GM13977 (cell line): ENCODE data around the gene ARL16.
A peak's percentile ranks its signal among the peaks of the same experiment; 100 is the strongest.

Source experiments
- DNase-seq: peaks from one replicate; pipeline ENCODE4 v3.0.0; 2012; ENCODE audit warnings: low spot score
- CTCF ChIP-seq: IDR thresholded peaks from 2 replicates; pipeline ENCODE4 v1.5.1; 2012; ENCODE audit warnings: mild to moderate bottlenecking, control low read depth; ENCODE audit not compliant: insufficient read depth; ENCODE audit errors: extremely low read depth, missing control alignments
- in situ Hi-C: fragments of 300-500 bp; cut with MboI; formaldehyde crosslinking; loops from one replicate; pipeline ENCODE4 v1.12.0; 2022; ENCODE audit warnings: low sequenced_read_pairs, low pct_unique_long_range_greater_than_20kb, mixed read lengths, inconsistent platforms; ENCODE audit not compliant: unreplicated experiment

ARL16 gene

GRCh38 chr17:81701288-81702071 is 17.9 kb upstream of the ARL16 start:
- TF ChIP-seq CTCF, result peak; percentile 30
- DNase-seq, result no peak
- in situ Hi-C loops, result no loop called here

- TF ChIP-seq CTCF, result no peak
- DNase-seq, result no peak
- in situ Hi-C loops, result no loop called here
Observed at GRCh38 chr17:81700353-81701287, 17.0 kb upstream of the ARL16 start.

GRCh38 chr17:81697261-81698044 is 13.9 kb upstream of the ARL16 start:
- in situ Hi-C loops, result no loop called here
- DNase-seq, result no peak
- no peak for TF ChIP-seq CTCF

- TF ChIP-seq CTCF, result no peak
- DNase-seq, result no peak
Observed at GRCh38 chr17:81696218-81696941, 12.8 kb upstream of the ARL16 start.

GRCh38 chr17:81695801-81696200 is 12.2 kb upstream of the ARL16 start:
- in situ Hi-C loops, result no loop called here
- no peak for TF ChIP-seq CTCF
- no peak for DNase-seq

More at GRCh38 chr17:81696218-81696941, 12.8 kb upstream of the ARL16 start:
- in situ Hi-C loops, result no loop called here
